Measurements from ENCODE around the gene DAPL1.

DAPL1 gene

DNA sequence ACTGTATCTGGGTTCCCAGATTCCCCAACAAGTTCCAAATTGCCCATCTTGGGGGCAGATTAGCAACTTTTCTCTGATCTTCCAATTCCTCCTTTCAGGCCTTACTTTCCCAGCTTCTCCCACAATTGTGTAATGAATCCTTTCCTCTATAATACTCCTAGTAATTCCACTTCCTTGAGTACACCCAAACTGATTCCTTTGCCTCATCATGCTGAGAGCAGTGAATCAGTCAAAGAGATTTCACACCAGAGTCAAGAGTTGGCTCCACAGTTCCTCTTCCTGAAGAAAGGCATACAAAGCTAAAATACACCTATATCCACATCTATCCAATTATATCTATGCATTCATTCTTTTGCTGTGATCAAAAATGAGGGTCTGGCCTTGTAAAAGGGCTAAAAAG, 28.6 kb upstream of the DAPL1 start:
- Mint-ChIP-seq H3K36me3 (ENCODE audit: low read depth) (no peaks in the 10 kb centered on the region), H3K4me1 (ENCODE audit: low read depth) (no peaks in the 10 kb centered on the region), H3K27ac (no peak overlapping the region), H3K9me3 (no peaks in the 10 kb centered on the region), H3K27me3 (peaks cover 4% of the 10 kb centered on the region), H3K4me3 (no peak overlapping the region)
- DNase-seq: no peak

DNA sequence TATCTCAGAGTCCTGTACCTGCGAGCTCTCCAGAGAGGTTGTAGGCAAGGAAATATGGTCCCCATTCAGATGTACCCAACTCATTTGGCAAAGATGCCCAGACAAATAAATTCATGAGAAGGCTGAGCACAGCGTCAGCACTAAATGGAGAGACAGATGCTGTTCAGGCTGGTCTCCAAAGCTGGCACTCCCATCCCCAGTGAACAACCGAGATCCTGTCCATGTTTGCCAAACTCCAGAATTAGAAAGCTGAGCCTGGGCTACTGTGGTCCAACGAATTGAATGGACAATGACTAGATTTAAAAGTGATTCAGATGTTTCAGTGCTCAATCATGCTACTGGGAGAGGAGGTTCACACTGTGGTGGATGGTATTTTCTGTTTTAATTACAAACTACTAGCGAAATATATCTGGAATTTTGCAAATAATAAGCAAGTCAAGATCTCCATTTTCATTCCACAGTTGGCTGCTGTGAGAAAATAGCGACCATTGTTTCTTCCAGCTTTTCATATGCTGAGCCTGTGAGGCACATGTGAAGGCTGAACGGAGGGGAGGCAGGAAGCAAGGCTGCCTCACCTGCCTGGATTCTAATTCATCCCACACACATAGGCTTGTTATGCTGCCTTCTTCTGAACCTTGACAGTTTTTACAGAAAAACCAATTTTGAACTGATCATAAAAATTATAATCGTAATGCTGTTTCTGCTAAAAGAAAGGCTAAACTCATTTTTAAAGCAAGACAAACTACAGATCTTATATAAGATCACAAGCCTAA, 22.6 kb upstream of the DAPL1 start:
- no peak overlapping the region for H3K4me3 Mint-ChIP-seq
- DNase-seq: no peak
- no peaks in the 10 kb centered on the region for H3K9me3 Mint-ChIP-seq
- no peaks in the 10 kb centered on the region for H3K36me3 Mint-ChIP-seq (ENCODE audit: low read depth)
- no peaks in the 10 kb centered on the region for H3K27me3 Mint-ChIP-seq
- no peaks in the 10 kb centered on the region for H3K4me1 Mint-ChIP-seq (ENCODE audit: low read depth)
- no peak overlapping the region for H3K27ac Mint-ChIP-seq

DNA sequence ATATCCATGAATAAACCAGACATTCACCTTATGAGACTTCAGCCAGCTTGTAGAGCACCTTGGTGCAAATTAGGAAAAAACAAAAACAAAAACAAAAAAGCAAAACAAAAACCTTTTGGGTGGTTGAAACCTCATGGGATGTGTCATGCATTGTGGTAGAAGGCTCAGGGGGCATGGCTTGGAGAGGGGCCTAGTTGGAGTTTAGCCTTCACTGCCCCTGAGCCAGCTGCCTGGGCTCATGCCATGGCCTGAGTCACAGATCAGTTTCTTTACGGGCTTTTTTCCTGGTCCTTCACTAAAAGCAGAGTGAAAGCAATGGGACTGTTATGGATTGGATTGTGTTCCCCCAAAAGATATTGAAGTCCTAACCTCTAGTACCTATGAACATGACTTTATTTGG, 22.0 kb upstream of the DAPL1 start:
- no peaks in the 10 kb centered on the region for H3K4me1 Mint-ChIP-seq (ENCODE audit: low read depth)
- no peak for DNase-seq
- H3K4me3 Mint-ChIP-seq: no peak overlapping the region
- peaks cover 3% of the 10 kb centered on the region for H3K27me3 Mint-ChIP-seq
- H3K9me3 Mint-ChIP-seq: no peaks in the 10 kb centered on the region
- no peak overlapping the region for H3K27ac Mint-ChIP-seq
- H3K36me3 Mint-ChIP-seq (ENCODE audit: low read depth): no peaks in the 10 kb centered on the region

DNA sequence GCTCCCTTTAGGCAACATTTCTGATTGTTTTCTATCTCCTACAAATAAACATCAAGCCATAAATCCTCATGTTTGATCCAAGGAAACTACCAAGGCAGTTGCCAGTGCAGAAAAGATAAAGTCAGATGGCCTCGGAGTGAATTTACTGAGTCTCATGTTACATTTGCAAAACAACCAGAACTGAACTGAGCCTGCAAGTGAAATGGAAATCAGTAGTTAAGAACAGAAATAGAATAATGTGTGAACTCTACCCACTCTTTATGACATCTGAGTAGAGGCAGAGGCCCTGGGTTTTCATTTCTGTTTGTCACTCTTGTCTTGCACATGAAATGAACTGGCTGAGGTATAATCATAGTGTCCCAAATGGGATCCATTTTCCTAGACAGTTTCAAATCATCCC, 20.4 kb upstream of the DAPL1 start:
- no peak overlapping the region for H3K27ac Mint-ChIP-seq
- no peaks in the 10 kb centered on the region for H3K36me3 Mint-ChIP-seq (ENCODE audit: low read depth)
- H3K4me3 Mint-ChIP-seq: no peak overlapping the region
- H3K9me3 Mint-ChIP-seq: no peaks in the 10 kb centered on the region
- H3K27me3 Mint-ChIP-seq: peaks cover 6% of the 10 kb centered on the region
- DNase-seq: no peak
- no peaks in the 10 kb centered on the region for H3K4me1 Mint-ChIP-seq (ENCODE audit: low read depth)

DNA sequence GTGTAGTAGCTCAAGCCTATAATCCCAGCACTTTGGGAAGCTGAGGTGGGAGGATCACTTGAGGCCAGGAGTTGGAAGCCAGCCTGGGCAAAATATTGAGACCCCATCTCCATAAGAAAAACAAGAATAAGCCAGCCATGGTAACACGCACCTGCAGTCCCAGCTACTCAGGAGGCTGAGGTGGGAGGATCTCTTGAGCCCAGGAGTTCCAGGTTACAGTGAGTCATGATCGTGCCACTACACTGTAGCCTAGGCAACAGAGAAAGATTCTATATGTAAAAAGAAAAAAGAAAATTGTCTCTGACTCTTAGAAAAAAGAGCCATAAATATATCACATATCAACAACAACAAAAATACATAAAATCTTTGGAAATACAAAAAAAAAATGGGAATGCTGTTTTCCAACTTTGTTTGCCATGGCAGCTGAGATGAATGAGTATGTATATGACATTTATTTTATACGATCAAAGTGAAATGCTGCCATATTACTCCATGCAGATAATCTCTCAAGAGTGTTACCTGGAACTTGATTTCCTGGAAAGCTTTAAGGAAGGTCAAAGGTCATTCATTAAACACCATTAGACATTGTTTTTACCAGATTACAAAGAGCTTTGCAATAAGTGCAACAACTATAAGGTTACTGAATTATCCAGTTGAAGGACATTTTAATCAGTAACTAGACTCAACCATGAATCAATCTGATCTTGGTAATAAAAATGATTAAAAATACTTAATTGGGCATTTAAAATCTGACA, 19.7 kb upstream of the DAPL1 start:
- Mint-ChIP-seq H3K4me1 (ENCODE audit: low read depth) (no peaks in the 10 kb centered on the region), H3K9me3 (no peaks in the 10 kb centered on the region), H3K27ac (no peak overlapping the region)

DNA sequence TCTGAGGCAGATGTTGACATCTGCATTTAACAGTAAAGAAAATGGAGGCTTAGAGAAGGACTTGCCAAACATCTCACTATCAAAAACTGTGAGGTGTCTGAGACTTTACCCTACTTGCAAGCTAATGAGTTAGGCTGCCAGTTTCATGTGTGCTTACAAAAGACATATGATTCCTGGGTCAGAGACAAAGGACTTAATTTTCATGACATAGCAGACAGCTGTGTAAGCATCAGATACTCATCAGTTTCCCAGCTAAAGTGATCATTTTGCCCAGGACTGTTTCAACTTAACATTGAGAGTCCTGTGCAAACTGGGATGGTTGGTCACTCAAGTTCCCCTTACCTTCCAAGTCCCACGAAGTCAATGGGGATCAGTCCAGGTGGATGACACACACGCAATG, 18.9 kb upstream of the DAPL1 start:
- Mint-ChIP-seq H3K4me3 (no peak overlapping the region), H3K36me3 (ENCODE audit: low read depth) (no peaks in the 10 kb centered on the region), H3K27me3 (peaks cover 6% of the 10 kb centered on the region), H3K4me1 (ENCODE audit: low read depth) (no peaks in the 10 kb centered on the region), H3K27ac (no peak overlapping the region), H3K9me3 (no peaks in the 10 kb centered on the region)
- DNase-seq: no peak

More for the DNA sequence above, 19.7 kb upstream of the DAPL1 start:
- Mint-ChIP-seq H3K27me3 (peaks cover 6% of the 10 kb centered on the region), H3K4me3 (no peak overlapping the region), H3K36me3 (ENCODE audit: low read depth) (no peaks in the 10 kb centered on the region)
- DNase-seq: no peak

DNA sequence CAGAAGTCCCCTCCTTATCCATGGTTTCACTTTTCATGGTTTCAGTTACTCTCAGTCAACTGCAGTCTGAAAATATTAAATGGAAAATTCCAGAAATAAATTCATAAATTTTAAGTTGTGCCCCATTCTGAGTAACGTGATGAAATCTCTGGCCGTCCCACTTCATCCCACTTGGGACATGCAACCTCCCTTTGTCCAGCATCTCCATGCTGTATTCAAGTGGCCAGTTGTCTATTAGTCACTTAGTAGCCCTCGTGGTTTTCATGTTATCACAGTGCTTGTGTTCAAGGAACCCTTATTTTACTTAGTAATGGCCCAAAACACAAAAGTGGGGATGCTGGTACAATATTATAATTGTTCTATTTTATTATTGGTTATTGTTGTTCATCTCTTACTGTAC, 18.0 kb upstream of the DAPL1 start:
- H3K4me3 Mint-ChIP-seq: no peak overlapping the region
- DNase-seq: no peak
- no peaks in the 10 kb centered on the region for H3K4me1 Mint-ChIP-seq (ENCODE audit: low read depth)
- no peaks in the 10 kb centered on the region for H3K36me3 Mint-ChIP-seq (ENCODE audit: low read depth)
- H3K9me3 Mint-ChIP-seq: no peaks in the 10 kb centered on the region
- H3K27ac Mint-ChIP-seq: no peak overlapping the region
- H3K27me3 Mint-ChIP-seq: peaks cover 6% of the 10 kb centered on the region

DNA sequence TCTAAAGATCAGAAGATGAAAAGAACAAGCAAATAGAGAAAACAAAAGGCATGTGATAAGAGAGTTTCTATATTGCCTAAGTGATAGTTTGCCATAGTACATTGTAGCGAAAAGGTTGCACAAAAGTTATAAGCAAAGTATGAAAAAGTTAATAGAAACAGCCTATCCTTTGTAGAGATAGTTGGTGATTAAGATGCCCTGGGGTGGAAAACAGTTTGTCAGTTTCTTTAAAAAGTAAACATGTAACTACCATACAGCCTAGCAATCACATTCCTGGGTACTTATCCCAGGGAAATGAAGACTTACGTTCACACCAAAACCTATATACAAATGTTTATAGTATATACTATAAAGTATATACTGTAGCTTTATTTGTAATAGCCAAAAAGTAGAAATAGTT, 16.9 kb upstream of the DAPL1 start:
- H3K36me3 Mint-ChIP-seq (ENCODE audit: low read depth): no peaks in the 10 kb centered on the region
- peaks cover 6% of the 10 kb centered on the region for H3K27me3 Mint-ChIP-seq
- no peak overlapping the region for H3K4me3 Mint-ChIP-seq
- H3K4me1 Mint-ChIP-seq (ENCODE audit: low read depth): no peaks in the 10 kb centered on the region
- no peak for DNase-seq
- no peak overlapping the region for H3K27ac Mint-ChIP-seq
- H3K9me3 Mint-ChIP-seq: no peaks in the 10 kb centered on the region

DNA sequence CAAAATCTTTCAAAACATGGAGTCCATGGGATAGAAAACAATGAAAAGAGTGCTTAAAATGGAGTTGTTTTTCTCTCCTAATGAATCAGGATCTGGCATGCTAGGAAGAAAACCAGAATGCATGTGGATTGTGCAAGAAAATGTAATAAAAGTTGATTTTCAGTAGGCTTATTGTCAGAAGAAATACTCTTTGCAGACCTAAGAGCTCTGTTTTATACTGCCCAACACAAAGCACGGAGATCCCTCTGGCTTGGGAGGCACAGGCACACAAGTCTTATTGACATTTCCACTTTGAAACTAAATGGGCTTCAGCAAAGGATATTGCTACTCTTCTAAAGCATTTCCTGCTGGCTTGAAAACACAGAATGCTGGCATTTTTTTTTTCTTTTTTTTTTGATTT, 15.5 kb upstream of the DAPL1 start:
- Mint-ChIP-seq H3K27me3 (peaks cover 10% of the 10 kb centered on the region), H3K4me1 (ENCODE audit: low read depth) (no peaks in the 10 kb centered on the region)
- DNase-seq: no peak

DNA sequence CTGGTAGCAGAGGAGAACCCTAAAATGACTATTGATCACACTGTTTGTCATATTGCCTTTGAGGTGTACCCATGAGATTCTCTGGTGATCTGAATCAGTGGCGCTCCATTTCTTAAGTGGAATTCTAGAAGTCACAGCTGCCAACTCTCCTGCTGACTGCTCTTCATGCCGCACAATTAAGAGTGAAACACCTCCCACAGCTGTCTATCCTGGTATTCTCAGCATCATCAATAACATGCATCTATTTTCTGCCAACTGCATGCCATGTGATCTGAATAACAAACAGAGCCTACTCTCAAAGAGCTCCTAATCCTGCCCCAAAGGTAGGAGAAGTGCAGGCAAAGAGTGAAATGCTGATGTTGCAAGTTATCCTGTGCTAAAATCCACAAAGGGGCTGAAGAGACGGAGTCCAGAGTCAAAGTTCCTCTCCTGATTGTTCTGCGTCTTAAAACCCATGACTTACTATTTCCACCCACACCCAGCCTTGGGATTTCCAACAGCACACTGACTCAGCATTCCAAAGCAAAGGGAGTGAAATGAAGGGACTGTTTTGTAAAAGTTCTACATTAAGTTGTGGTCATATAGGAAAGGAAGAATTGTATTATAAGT, 13.7 kb upstream of the DAPL1 start:
- no peaks in the 10 kb centered on the region for H3K36me3 Mint-ChIP-seq (ENCODE audit: low read depth)
- no peaks in the 10 kb centered on the region for H3K9me3 Mint-ChIP-seq
- no peak for DNase-seq
- no peak overlapping the region for H3K27ac Mint-ChIP-seq
- peaks cover 15% of the 10 kb centered on the region for H3K27me3 Mint-ChIP-seq
- no peak overlapping the region for H3K4me3 Mint-ChIP-seq
- no peaks in the 10 kb centered on the region for H3K4me1 Mint-ChIP-seq (ENCODE audit: low read depth)

More for the DNA sequence above, 15.5 kb upstream of the DAPL1 start:
- Mint-ChIP-seq H3K9me3 (no peaks in the 10 kb centered on the region), H3K36me3 (ENCODE audit: low read depth) (no peaks in the 10 kb centered on the region), H3K27ac (no peak overlapping the region), H3K4me3 (no peak overlapping the region)

DNA sequence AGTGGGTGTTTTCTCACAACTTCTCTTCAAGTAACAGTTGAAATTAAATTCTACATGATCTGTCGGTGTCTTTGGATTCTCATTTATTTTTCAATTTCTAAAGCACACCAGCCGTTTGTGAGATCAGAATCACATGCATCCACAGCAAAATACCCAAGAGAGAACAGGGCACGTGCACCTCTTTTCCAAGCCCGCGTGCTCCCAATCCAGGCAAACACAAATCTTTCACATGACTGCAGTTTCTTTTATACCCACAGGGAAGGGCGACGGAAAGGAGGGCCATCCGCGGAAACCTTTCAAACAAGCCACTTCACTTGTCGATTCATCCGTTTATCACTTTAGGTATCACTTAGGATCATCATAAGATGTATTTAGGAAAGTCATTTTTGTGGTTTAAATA, 13.0 kb upstream of the DAPL1 start:
- no peaks in the 10 kb centered on the region for H3K36me3 Mint-ChIP-seq (ENCODE audit: low read depth)
- peaks cover 15% of the 10 kb centered on the region for H3K27me3 Mint-ChIP-seq
- no peaks in the 10 kb centered on the region for H3K9me3 Mint-ChIP-seq
- DNase-seq: no peak
- H3K4me3 Mint-ChIP-seq: no peak overlapping the region
- no peaks in the 10 kb centered on the region for H3K4me1 Mint-ChIP-seq (ENCODE audit: low read depth)
- H3K27ac Mint-ChIP-seq: no peak overlapping the region

DNA sequence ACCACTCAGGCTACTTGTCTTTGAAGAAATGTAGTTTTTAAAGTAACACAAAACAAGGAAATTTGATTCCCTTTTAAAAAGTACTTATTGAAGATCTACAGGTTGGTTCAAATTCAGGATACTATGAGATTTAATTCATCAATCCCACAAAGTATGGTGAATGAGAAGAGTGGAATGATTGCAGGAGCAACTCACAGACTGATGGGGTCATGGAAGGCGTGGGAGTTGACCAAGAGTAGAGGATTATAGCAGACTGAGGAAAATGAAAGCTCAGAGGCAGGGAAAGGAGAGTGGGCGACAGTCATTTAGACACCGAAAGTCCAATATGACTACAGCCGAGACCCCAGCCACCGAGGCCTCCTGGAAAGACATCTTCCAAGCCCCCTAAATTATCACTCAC, 12.5 kb upstream of the DAPL1 start:
- Mint-ChIP-seq H3K27ac (no peak overlapping the region), H3K4me1 (ENCODE audit: low read depth) (no peaks in the 10 kb centered on the region), H3K4me3 (no peak overlapping the region), H3K27me3 (peaks cover 14% of the 10 kb centered on the region), H3K36me3 (ENCODE audit: low read depth) (no peaks in the 10 kb centered on the region), H3K9me3 (no peaks in the 10 kb centered on the region)
- no peak for DNase-seq

DNA sequence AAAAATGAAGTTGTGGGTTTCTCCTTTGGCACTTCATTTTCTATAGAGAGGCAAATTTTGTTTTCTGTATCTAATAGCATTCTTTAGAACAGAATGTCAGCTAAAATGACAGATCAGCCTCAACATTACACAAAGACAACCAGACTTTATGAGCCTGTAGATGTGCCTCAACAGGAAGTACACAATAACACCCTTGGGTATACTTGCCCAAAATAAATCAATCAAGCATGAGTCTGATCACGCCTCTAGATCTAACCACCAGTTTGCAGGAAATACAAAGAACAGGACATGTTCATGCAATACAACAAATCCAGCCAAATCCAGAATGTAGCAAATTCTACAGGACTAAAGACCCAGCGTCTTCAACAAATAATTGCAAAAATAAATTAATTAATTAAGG, 11.2 kb upstream of the DAPL1 start:
- no peak for DNase-seq
- no peaks in the 10 kb centered on the region for H3K9me3 Mint-ChIP-seq
- H3K4me3 Mint-ChIP-seq: no peak overlapping the region
- H3K4me1 Mint-ChIP-seq (ENCODE audit: low read depth): no peaks in the 10 kb centered on the region
- H3K27me3 Mint-ChIP-seq: peaks cover 12% of the 10 kb centered on the region
- no peak overlapping the region for H3K27ac Mint-ChIP-seq
- no peaks in the 10 kb centered on the region for H3K36me3 Mint-ChIP-seq (ENCODE audit: low read depth)

DNA sequence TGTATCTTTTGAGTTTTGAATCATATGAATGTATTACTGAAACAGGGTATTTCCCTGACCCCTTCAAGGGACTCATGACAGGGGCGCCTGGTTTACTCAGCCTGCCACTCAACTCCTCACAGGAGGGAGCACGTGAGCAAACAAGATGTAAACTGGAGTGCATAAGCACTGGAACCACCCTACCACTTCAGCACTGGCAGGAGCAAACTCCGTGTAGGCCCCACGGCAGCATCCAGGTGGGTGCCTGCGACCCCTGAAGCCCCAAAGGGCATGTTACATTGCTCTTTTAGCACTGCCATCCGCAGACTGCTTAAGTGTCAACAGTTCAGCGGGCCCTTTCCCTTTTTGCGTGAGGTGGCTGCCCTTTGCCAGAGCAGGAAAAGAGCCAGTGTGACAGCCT, 8.2 kb upstream of the DAPL1 start:
- Mint-ChIP-seq H3K27me3 (peaks cover 12% of the 10 kb centered on the region), H3K36me3 (ENCODE audit: low read depth) (no peaks in the 10 kb centered on the region), H3K4me1 (ENCODE audit: low read depth) (no peaks in the 10 kb centered on the region), H3K4me3 (no peak overlapping the region), H3K9me3 (no peaks in the 10 kb centered on the region), H3K27ac (no peak overlapping the region)
- no peak for DNase-seq

DNA sequence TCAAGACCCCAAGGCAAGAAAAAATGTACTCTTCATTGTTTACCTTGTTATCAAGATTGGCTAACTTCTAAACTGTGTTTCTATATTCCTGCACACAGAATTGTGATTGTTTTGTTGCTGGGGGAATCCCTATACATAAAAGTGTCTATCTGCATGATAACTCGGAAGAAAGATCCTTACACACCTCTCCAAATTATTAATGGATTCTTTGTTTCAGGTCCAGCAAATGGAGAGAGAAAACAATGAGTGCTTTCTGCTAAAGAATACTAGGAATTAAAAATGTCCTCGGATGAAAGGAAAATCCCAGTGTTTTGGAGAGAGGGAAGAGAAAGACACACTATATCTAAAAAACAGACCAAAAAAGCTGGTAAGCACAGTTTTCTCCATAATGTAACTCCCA, 6.2 kb upstream of the DAPL1 start:
- no peaks in the 10 kb centered on the region for H3K9me3 Mint-ChIP-seq
- peaks cover 17% of the 10 kb centered on the region for H3K27me3 Mint-ChIP-seq
- no peak overlapping the region for H3K4me3 Mint-ChIP-seq

More for the DNA sequence above, 6.2 kb upstream of the DAPL1 start:
- no peaks in the 10 kb centered on the region for H3K4me1 Mint-ChIP-seq (ENCODE audit: low read depth)
- DNase-seq: no peak
- H3K36me3 Mint-ChIP-seq (ENCODE audit: low read depth): no peaks in the 10 kb centered on the region
- H3K27ac Mint-ChIP-seq: no peak overlapping the region

Measured in activated T-cell treated with anti-CD3 and anti-CD28 coated beads, Interleukin-2, amount 50 U/mL, for 24 hours (primary cell).